Effector memory CD4-positive, alpha-beta T cell (primary cell): ENCODE data around the gene TAF4B.

Experiments
- DNase-seq, 3 donors: peaks; one replicate each; pipeline ENCODE4 v3.0.0-alpha.2; 2020
- H3K27ac ChIP-seq: 2 replicates; pipeline ENCODE4 v1.7.0; 2013; ENCODE audit warnings: mild to moderate bottlenecking, low read length, moderate library complexity; ENCODE audit not compliant: insufficient read depth, poor library complexity, severe bottlenecking
- H3K27me3 ChIP-seq: replicated peaks from 2 replicates; pipeline ENCODE4 v1.7.0; 2013; ENCODE audit warnings: mild to moderate bottlenecking, low read length; ENCODE audit not compliant: insufficient read depth, control insufficient read depth, poor library complexity, severe bottlenecking
- H3K36me3 ChIP-seq: 2 replicates; pipeline ENCODE4 v1.7.0; 2013; ENCODE audit warnings: mild to moderate bottlenecking, low read length, moderate library complexity; ENCODE audit not compliant: control insufficient read depth, insufficient read depth
- H3K4me1 ChIP-seq: 2 replicates; pipeline ENCODE4 v1.7.0; 2013; ENCODE audit warnings: low read length, mild to moderate bottlenecking; ENCODE audit not compliant: control insufficient read depth, insufficient read depth, poor library complexity, severe bottlenecking
- H3K4me3 ChIP-seq: 2 replicates; pipeline ENCODE4 v1.7.0; 2013; ENCODE audit warnings: low read length, low read depth, mild to moderate bottlenecking; ENCODE audit not compliant: insufficient read depth, poor library complexity, severe bottlenecking
- H3K9me3 ChIP-seq: 2 replicates; pipeline ENCODE4 v1.7.0; 2013; ENCODE audit warnings: mild to moderate bottlenecking, low read length, moderate library complexity; ENCODE audit not compliant: control insufficient read depth

The TAF4B gene

GRCh38 chr18:26322890-26323653 lies 96.8 kb downstream of the TAF4B start:
- H3K9me3 ChIP-seq, result no peaks in the 10 kb centered on the region
- no peak overlapping the region for H3K4me3 ChIP-seq
- no peaks in the 10 kb centered on the region for H3K27me3 ChIP-seq
- DNase-seq, result no peak
- peaks cover 4% of the 10 kb centered on the region for H3K36me3 ChIP-seq
- H3K4me1 ChIP-seq, result no peaks in the 10 kb centered on the region
- H3K27ac ChIP-seq, result no peak overlapping the region

GRCh38 chr18:26325771-26326170 lies 99.5 kb downstream of the TAF4B start:
- H3K27me3 ChIP-seq, result no peaks in the 10 kb centered on the region
- no peak overlapping the region for H3K27ac ChIP-seq
- H3K4me3 ChIP-seq, result no peak overlapping the region
- H3K36me3 ChIP-seq, result peaks cover 4% of the 10 kb centered on the region
- no peaks in the 10 kb centered on the region for H3K9me3 ChIP-seq
- DNase-seq, result no peak
- no peaks in the 10 kb centered on the region for H3K4me1 ChIP-seq

- H3K27me3 ChIP-seq, result no peaks in the 10 kb centered on the region
- no peak for DNase-seq
- no peaks in the 10 kb centered on the region for H3K4me1 ChIP-seq
- no peak overlapping the region for H3K27ac ChIP-seq
- H3K4me3 ChIP-seq, result no peak overlapping the region
- H3K9me3 ChIP-seq, result no peaks in the 10 kb centered on the region
- no peaks in the 10 kb centered on the region for H3K36me3 ChIP-seq
Measured at GRCh38 chr18:26327062-26327461, 100.8 kb downstream of the TAF4B start.

GRCh38 chr18:26332991-26333390 lies 106.7 kb downstream of the TAF4B start:
- Histone ChIP-seq H3K36me3 (peaks cover 3% of the 10 kb centered on the region), H3K9me3 (no peaks in the 10 kb centered on the region), H3K27ac (no peak overlapping the region), H3K4me3 (no peak overlapping the region), H3K27me3 (no peaks in the 10 kb centered on the region), H3K4me1 (no peaks in the 10 kb centered on the region)
- DNase-seq, result no peak

- H3K9me3 ChIP-seq, result no peaks in the 10 kb centered on the region
- H3K27me3 ChIP-seq, result no peaks in the 10 kb centered on the region
- peaks cover 3% of the 10 kb centered on the region for H3K36me3 ChIP-seq
- no peak overlapping the region for H3K4me3 ChIP-seq
- no peak for DNase-seq
- H3K4me1 ChIP-seq, result no peaks in the 10 kb centered on the region
- H3K27ac ChIP-seq, result no peak overlapping the region
Measured at GRCh38 chr18:26335156-26335555, 108.9 kb downstream of the TAF4B start.

- Histone ChIP-seq H3K27ac (no peak overlapping the region), H3K27me3 (no peaks in the 10 kb centered on the region), H3K36me3 (peaks cover 3% of the 10 kb centered on the region), H3K4me1 (no peaks in the 10 kb centered on the region), H3K4me3 (no peak overlapping the region), H3K9me3 (no peaks in the 10 kb centered on the region)
- no peak for DNase-seq
Measured at GRCh38 chr18:26335571-26336487, 109.6 kb downstream of the TAF4B start.

GRCh38 chr18:26336572-26336971 lies 110.3 kb downstream of the TAF4B start:
- Histone ChIP-seq H3K9me3 (no peaks in the 10 kb centered on the region), H3K27me3 (no peaks in the 10 kb centered on the region), H3K4me1 (no peaks in the 10 kb centered on the region), H3K36me3 (peaks cover 3% of the 10 kb centered on the region), H3K27ac (no peak overlapping the region), H3K4me3 (no peak overlapping the region)
- no peak for DNase-seq

- Histone ChIP-seq H3K36me3 (no peaks in the 10 kb centered on the region), H3K27me3 (no peaks in the 10 kb centered on the region), H3K9me3 (peaks cover 6% of the 10 kb centered on the region), H3K4me1 (no peaks in the 10 kb centered on the region), H3K27ac (no peak overlapping the region), H3K4me3 (no peak overlapping the region)
- DNase-seq, result no peak
Measured at GRCh38 chr18:26342646-26343045, 116.4 kb downstream of the TAF4B start.

GRCh38 chr18:26350961-26351360 lies 124.7 kb downstream of the TAF4B start:
- no peaks in the 10 kb centered on the region for H3K27me3 ChIP-seq
- no peaks in the 10 kb centered on the region for H3K36me3 ChIP-seq
- no peak overlapping the region for H3K27ac ChIP-seq
- peaks cover 4% of the 10 kb centered on the region for H3K9me3 ChIP-seq
- no peak for DNase-seq
- H3K4me3 ChIP-seq, result no peak overlapping the region
- H3K4me1 ChIP-seq, result no peaks in the 10 kb centered on the region
